AG09309 (cell line): ENCODE measurements around the gene MECR.

ENCODE experiments used
- DNase-seq: peaks from one replicate; pipeline ENCODE4 v3.0.0-alpha.2; 2010; ENCODE audit warnings: low read depth
- H3K4me3 ChIP-seq: 2 replicates; pipeline ENCODE4 v1.5.1; 2011; ENCODE audit warnings: mild to moderate bottlenecking, low read depth, low read length, moderate library complexity; ENCODE audit not compliant: control insufficient read depth
- CTCF ChIP-seq: IDR thresholded peaks from 2 replicates; pipeline ENCODE4 v1.5.1; 2011; ENCODE audit warnings: mild to moderate bottlenecking, low read depth, low read length, inconsistent platforms; ENCODE audit not compliant: insufficient read depth, control insufficient read depth; ENCODE audit errors: missing control alignments

MECR gene

GRCh38 chr1:29230553-29231378, at the start of gene MECR:
Gene MECR, minus strand, starts transcription at chr1:29230934. Its CDS starts 28 bp downstream, at chr1:29230906.
- TF ChIP-seq CTCF, result peak; percentile 15
- peak; percentile 48 for DNase-seq
- H3K4me3 ChIP-seq, result peak within 1 kb of the TSS; percentile 93

GRCh38 chr1:29279951-29280391, 49.2 kb upstream of the MECR start:
- no peak for TF ChIP-seq CTCF
- no peak overlapping the region for H3K4me3 ChIP-seq
- no peak for DNase-seq

GRCh38 chr1:29279406-29279805, 48.7 kb upstream of the MECR start:
- DNase-seq, result no peak
- TF ChIP-seq CTCF, result no peak
- no peak overlapping the region for H3K4me3 ChIP-seq

- TF ChIP-seq CTCF, result no peak
- no peak overlapping the region for H3K4me3 ChIP-seq
- DNase-seq, result no peak
Measured at GRCh38 chr1:29278124-29278523, 47.4 kb upstream of the MECR start.

GRCh38 chr1:29275435-29275834, 44.7 kb upstream of the MECR start:
- DNase-seq, result no peak
- no peak overlapping the region for H3K4me3 ChIP-seq
- TF ChIP-seq CTCF, result no peak

GRCh38 chr1:29272147-29272907, 41.6 kb upstream of the MECR start:
- H3K4me3 ChIP-seq, result no peak overlapping the region
- no peak for DNase-seq
- TF ChIP-seq CTCF, result no peak
